ENCODE measurements around the gene PRSS2. TPM values are rescaled to one million over a fixed set of nuclear protein-coding genes. Genes with fewer than 3 reads are reported as not detected.

The PRSS2 gene
- polyA plus RNA-seq, 3 donors = not detected

GRCh38 chr7:142771353-142771723 is 568 bp downstream of the PRSS2 start:
- Histone ChIP-seq H3K4me2 (replicated peaks; ENCODE audit: extremely low read depth, low read length, poor library complexity, severe bottlenecking) (no peak overlapping the region), H3K9me3 (replicated peaks in 1 of 2; ENCODE audit: control insufficient read depth in 1 of 2, insufficient read depth in 1 of 2, low read length in 2 of 2) (no peaks in the 10 kb centered on the region), H3K4me3 (replicated peaks in 1 of 3; ENCODE audit: low read depth in 2 of 3, low read length in 3 of 3) (no peak overlapping the region), H3K36me3 (replicated peaks in 1 of 2; ENCODE audit: control insufficient read depth in 1 of 2, insufficient read depth in 2 of 2, low read length in 2 of 2) (no peaks in the 10 kb centered on the region), H2AFZ (ENCODE audit: insufficient read depth, low read depth, low read length, poor library complexity, severe bottlenecking) (no peak overlapping the region), H3K27me3 (ENCODE audit: control insufficient read depth in 2 of 2, insufficient read depth in 2 of 2, low read length in 2 of 2) (no peaks in the 10 kb centered on the region), H3K4me1 (ENCODE audit: control insufficient read depth in 1 of 2, insufficient read depth in 2 of 2, low read length in 2 of 2) (no peaks in the 10 kb centered on the region), H3K27ac (ENCODE audit: low read depth in 1 of 2, low read length in 2 of 2) (no peak overlapping the region), H3K9ac (ENCODE audit: insufficient read depth, low read length, poor library complexity, severe bottlenecking) (no peak overlapping the region), H4K20me1 (ENCODE audit: insufficient read depth, low read length) (no peaks in the 10 kb centered on the region), H3K79me2 (ENCODE audit: insufficient read depth, low read length) (no peaks in the 10 kb centered on the region)
- intact Hi-C loops (cut with micrococcal nuclease) = no loop called here
- H3K9me3 Mint-ChIP-seq = no peaks in the 10 kb centered on the region
- no peak for DNase-seq
- no peaks in the 10 kb centered on the region for H3K36me3 Mint-ChIP-seq
- 56% methylated on average over 1 of the region's 5 CpGs for WGBS (ENCODE audit: insufficient coverage)
- H3K27me3 Mint-ChIP-seq (ENCODE audit: low read depth in 3 of 3) = peaks cover 5 to 8% (median 5%) of the 10 kb centered on the region in 3 donors
- no peaks in the 10 kb centered on the region for H3K4me1 Mint-ChIP-seq
- TF ChIP-seq, protein P1, sequence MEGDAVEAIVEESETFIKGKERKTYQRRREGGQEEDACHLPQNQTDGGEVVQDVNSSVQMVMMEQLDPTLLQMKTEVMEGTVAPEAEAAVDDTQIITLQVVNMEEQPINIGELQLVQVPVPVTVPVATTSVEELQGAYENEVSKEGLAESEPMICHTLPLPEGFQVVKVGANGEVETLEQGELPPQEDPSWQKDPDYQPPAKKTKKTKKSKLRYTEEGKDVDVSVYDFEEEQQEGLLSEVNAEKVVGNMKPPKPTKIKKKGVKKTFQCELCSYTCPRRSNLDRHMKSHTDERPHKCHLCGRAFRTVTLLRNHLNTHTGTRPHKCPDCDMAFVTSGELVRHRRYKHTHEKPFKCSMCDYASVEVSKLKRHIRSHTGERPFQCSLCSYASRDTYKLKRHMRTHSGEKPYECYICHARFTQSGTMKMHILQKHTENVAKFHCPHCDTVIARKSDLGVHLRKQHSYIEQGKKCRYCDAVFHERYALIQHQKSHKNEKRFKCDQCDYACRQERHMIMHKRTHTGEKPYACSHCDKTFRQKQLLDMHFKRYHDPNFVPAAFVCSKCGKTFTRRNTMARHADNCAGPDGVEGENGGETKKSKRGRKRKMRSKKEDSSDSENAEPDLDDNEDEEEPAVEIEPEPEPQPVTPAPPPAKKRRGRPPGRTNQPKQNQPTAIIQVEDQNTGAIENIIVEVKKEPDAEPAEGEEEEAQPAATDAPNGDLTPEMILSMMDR (IDR thresholded peaks at IDR 0.05) = no peak
- H3K4me3 Mint-ChIP-seq = no peak overlapping the region
- no peak overlapping the region for H3K27ac Mint-ChIP-seq

DNA sequence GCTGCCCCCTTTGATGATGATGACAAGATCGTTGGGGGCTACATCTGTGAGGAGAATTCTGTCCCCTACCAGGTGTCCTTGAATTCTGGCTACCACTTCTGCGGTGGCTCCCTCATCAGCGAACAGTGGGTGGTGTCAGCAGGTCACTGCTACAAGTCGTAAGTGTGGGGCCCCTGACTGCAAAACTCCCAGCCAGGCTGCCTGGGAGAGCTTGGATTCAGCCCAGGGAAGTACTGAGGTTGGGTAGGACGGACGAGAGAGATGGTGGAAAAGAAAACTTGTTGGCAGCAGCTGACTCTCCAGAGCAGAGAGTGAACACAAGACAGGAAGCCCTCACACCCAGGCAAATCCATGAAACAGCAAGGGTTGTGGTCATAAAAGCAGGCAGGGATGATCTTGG is 1.3 kb downstream of the PRSS2 start:
- intact Hi-C loops (cut with micrococcal nuclease) = no loop called here
- Histone ChIP-seq H3K9me3 (replicated peaks in 1 of 2; ENCODE audit: control insufficient read depth in 1 of 2, insufficient read depth in 1 of 2, low read length in 2 of 2) (no peaks in the 10 kb centered on the region), H4K20me1 (ENCODE audit: insufficient read depth, low read length) (no peaks in the 10 kb centered on the region), H3K9ac (ENCODE audit: insufficient read depth, low read length, poor library complexity, severe bottlenecking) (no peak overlapping the region), H3K4me3 (replicated peaks in 1 of 3; ENCODE audit: low read depth in 2 of 3, low read length in 3 of 3) (no peak overlapping the region), H3K4me1 (ENCODE audit: control insufficient read depth in 1 of 2, insufficient read depth in 2 of 2, low read length in 2 of 2) (no peaks in the 10 kb centered on the region), H3K36me3 (replicated peaks in 1 of 2; ENCODE audit: control insufficient read depth in 1 of 2, insufficient read depth in 2 of 2, low read length in 2 of 2) (no peaks in the 10 kb centered on the region), H3K27me3 (ENCODE audit: control insufficient read depth in 2 of 2, insufficient read depth in 2 of 2, low read length in 2 of 2) (no peaks in the 10 kb centered on the region), H2AFZ (ENCODE audit: insufficient read depth, low read depth, low read length, poor library complexity, severe bottlenecking) (no peak overlapping the region), H3K27ac (ENCODE audit: low read depth in 1 of 2, low read length in 2 of 2) (no peak overlapping the region), H3K4me2 (replicated peaks; ENCODE audit: extremely low read depth, low read length, poor library complexity, severe bottlenecking) (no peak overlapping the region), H3K79me2 (ENCODE audit: insufficient read depth, low read length) (no peaks in the 10 kb centered on the region)
- DNase-seq = no peak
- Mint-ChIP-seq H3K4me1 (no peaks in the 10 kb centered on the region), H3K27ac (no peak overlapping the region), H3K27me3 (ENCODE audit: low read depth in 3 of 3) (peaks cover 5 to 8% (median 5%) of the 10 kb centered on the region in 3 donors), H3K4me3 (no peak overlapping the region), H3K9me3 (peaks cover 0 to under 1% (median 0%) of the 10 kb centered on the region in 7 donors), H3K36me3 (no peaks in the 10 kb centered on the region)
- TF ChIP-seq, protein P1 (IDR thresholded peaks at IDR 0.05) = no peak
- 100% methylated on average over 3 of the region's 6 CpGs for WGBS (ENCODE audit: insufficient coverage)
